HepG2 (cell line): ENCODE data around the gene DNAJC5. TPM values are rescaled to one million over a fixed set of nuclear protein-coding genes. Genes with fewer than 3 reads are reported as not detected.

Source experiments
- BRCA1 ChIP-seq: sonication (generic); formaldehyde crosslinking; IDR thresholded peaks from 2 replicates; pipeline ENCODE4 v1.4.0; 2020; ENCODE audit warnings: missing genetic modification reagents
- DNMT3B ChIP-seq: conservative IDR thresholded peaks from 2 replicates; pipeline ENCODE4 v1.6.1; 2016; ENCODE audit warnings: missing biosample characterization, control low read depth
- GATA4 ChIP-seq: sonication (generic); IDR thresholded peaks from 2 replicates; pipeline ENCODE4 v1.6.1; 2016; ENCODE audit warnings: antibody characterized with exemption, low read depth, borderline replicate concordance
- KMT2B ChIP-seq: IDR thresholded peaks from 2 replicates; pipeline ENCODE4 v1.6.1; 2016; ENCODE audit warnings: missing genetic modification reagents, missing compliant biosample characterization
- MYPOP ChIP-seq: sonication (generic); formaldehyde crosslinking; IDR thresholded peaks from 2 replicates; pipeline ENCODE4 v1.8.1; 2023; ENCODE audit warnings: mild to moderate bottlenecking, moderate library complexity, missing genetic modification reagents
- NFAT5 ChIP-seq: sonication (generic); formaldehyde crosslinking; IDR thresholded peaks from 2 replicates; pipeline ENCODE4 v1.4.0; 2020; ENCODE audit warnings: missing genetic modification reagents
- POGZ ChIP-seq: sonication (generic); formaldehyde crosslinking; IDR thresholded peaks from 2 replicates; pipeline ENCODE4 v1.4.0; 2020; ENCODE audit warnings: mild to moderate bottlenecking, missing genetic modification reagents
- RARA ChIP-seq: IDR thresholded peaks from 2 replicates; pipeline ENCODE4 v1.6.1; 2016; ENCODE audit warnings: missing genetic modification reagents, missing compliant biosample characterization
- SALL2 ChIP-seq: sonication (generic); formaldehyde crosslinking; IDR thresholded peaks from 2 replicates; pipeline ENCODE4 v1.8.1; 2023; ENCODE audit warnings: mild to moderate bottlenecking, missing genetic modification reagents, inconsistent platforms
- ZMAT5 ChIP-seq: sonication (generic); formaldehyde crosslinking; IDR thresholded peaks from 2 replicates; pipeline ENCODE4 v1.5.0; 2020; ENCODE audit warnings: mild to moderate bottlenecking, low read depth, missing genetic modification reagents, borderline replicate concordance
- ZNF343 ChIP-seq: sonication (generic); formaldehyde crosslinking; IDR thresholded peaks from 2 replicates; pipeline ENCODE4 v1.4.0; 2020; ENCODE audit warnings: mild to moderate bottlenecking, missing genetic modification reagents
- ZNF7 ChIP-seq: IDR thresholded peaks from 2 replicates; pipeline ENCODE4 v1.6.1; 2016; ENCODE audit warnings: missing biosample characterization, missing genetic modification reagents
- ZSCAN9 ChIP-seq: IDR thresholded peaks from 2 replicates; pipeline ENCODE4 v1.6.1; 2016; ENCODE audit warnings: borderline replicate concordance
- polyA plus RNA-seq, 8 experiments: library from polyadenylated mRNA; depleted of rRNA in 3 of 8; stranded (reverse) in 7 of 8; unstranded in 1 of 8; fragments of >200 nt; fragmentation: Illumina TruSeq in 4 of 8; extraction: Trizol in 4 of 8; gene quantifications; 2 replicates each; pipeline versions ENCODE4 v1.2.1 to v1.2.3, GENCODE V29; 2011 to 2016; ENCODE audit warnings: low read depth in 4 of 8, missing spikeins in 1 of 8, mixed read lengths in 1 of 8; ENCODE audit not compliant: insufficient read depth in 1 of 8
- total RNA-seq, 5 experiments: library from RNA; depleted of rRNA; stranded (reverse); fragments of >200 nt; fragmentation: Illumina TruSeq; extraction: Trizol; gene quantifications; 2 replicates each; pipeline ENCODE4 v1.2.3, GENCODE V29; 2016; ENCODE audit warnings: low read depth in 1 of 5
- TF ChIP-seq, protein P1 (sequence below): sonication (generic); formaldehyde crosslinking; IDR thresholded peaks from 2 replicates; pipeline ENCODE4 v1.5.1; 2020; ENCODE audit warnings: mild to moderate bottlenecking, missing genetic modification reagents, borderline replicate concordance
- TF ChIP-seq, protein P2 (sequence below): sonication (generic); formaldehyde crosslinking; conservative IDR thresholded peaks from 2 replicates; pipeline ENCODE4 v1.5.0; 2020; ENCODE audit warnings: missing genetic modification reagents
- TF ChIP-seq, protein P3 (sequence below): sonication (generic); formaldehyde crosslinking; IDR thresholded peaks from 2 replicates; pipeline ENCODE4 v1.4.0; 2020; ENCODE audit warnings: mild to moderate bottlenecking, missing genetic modification reagents
- TF ChIP-seq, protein P4 (sequence below): IDR thresholded peaks from 2 replicates; pipeline ENCODE4 v1.6.1; 2018; ENCODE audit warnings: missing genetic modification reagents

Gene DNAJC5
- total and polyA plus RNA-seq, 2 of the 13 experiments (the other 11 are each of a cell fraction or from before 2014, with no cell fraction given) = 42.8 to 64.5 TPM

DNA sequence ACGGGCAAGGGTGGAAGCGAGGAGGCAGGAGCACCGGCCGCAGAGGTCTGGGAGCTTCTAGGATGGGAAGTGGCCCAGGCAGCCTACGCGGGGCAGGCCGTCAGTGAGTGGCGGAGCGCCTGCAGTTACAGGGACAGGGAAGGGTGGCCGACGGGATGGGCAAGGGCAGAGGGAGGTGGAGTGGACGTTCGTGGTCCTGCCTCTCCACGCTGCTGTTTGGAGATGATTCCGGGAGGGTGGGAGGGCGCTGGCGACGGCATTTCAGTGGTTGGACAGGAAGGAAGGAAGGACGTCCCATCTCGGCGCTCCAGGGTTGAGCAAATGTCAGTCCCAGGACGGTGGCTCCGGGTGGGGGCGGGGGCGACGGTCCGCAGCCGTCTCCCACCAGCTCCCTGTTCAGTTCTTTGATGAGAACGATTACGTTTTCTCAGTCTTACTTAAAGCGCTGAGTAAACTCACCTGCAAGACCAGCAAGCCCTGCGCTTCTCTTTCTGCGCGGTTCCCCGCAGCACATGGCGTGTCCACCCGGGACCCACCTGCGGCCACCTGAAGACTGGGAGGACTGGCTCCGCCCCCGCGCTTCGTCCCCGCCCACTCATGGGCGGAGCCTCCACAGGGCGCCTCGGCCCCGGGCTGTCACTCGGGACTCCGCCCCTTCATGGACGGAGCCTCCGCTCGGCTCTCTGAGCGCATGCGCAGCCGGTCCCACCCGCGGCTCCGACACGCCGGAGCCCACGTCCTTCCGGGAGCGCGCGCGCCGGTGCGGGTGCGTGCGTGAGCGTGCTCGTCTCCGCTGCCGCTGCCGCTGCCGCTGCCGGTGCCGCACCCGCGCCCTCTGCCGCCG lies at the start of gene DNAJC5 (continued):
- TF ChIP-seq, protein P1, sequence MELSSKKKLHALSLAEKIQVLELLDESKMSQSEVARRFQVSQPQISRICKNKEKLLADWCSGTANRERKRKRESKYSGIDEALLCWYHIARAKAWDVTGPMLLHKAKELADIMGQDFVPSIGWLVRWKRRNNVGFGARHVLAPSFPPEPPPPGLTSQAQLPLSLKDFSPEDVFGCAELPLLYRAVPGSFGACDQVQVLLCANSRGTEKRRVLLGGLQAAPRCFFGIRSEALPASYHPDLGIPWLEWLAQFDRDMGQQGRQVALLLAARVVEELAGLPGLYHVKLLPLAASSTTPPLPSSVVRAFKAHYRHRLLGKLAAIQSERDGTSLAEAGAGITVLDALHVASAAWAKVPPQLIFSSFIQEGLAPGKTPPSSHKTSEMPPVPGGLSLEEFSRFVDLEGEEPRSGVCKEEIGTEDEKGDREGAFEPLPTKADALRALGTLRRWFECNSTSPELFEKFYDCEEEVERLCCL (CRISPR knock-in tag) = no peak
- no peak for TF ChIP-seq ZMAT5 (CRISPR knock-in tag)
- peak; percentile 69; the same call in 1 of the 2 replicates for TF ChIP-seq KMT2B (CRISPR knock-in tag)
- TF ChIP-seq BRCA1 (CRISPR knock-in tag) = no peak
- TF ChIP-seq GATA4 = 0 out of 2 replicates have a peak, but pooled peaks have one; percentile 26
- peak; percentile 78; the same call in 1 of the 2 replicates for TF ChIP-seq MYPOP (CRISPR knock-in tag)
- TF ChIP-seq POGZ = no peak
- TF ChIP-seq SALL2 (CRISPR knock-in tag) = peak; percentile 19; the same call in 1 of the 2 replicates
- TF ChIP-seq NFAT5 = no peak
- peak; percentile 22 for TF ChIP-seq RARA (CRISPR knock-in tag)
- TF ChIP-seq, protein P2, sequence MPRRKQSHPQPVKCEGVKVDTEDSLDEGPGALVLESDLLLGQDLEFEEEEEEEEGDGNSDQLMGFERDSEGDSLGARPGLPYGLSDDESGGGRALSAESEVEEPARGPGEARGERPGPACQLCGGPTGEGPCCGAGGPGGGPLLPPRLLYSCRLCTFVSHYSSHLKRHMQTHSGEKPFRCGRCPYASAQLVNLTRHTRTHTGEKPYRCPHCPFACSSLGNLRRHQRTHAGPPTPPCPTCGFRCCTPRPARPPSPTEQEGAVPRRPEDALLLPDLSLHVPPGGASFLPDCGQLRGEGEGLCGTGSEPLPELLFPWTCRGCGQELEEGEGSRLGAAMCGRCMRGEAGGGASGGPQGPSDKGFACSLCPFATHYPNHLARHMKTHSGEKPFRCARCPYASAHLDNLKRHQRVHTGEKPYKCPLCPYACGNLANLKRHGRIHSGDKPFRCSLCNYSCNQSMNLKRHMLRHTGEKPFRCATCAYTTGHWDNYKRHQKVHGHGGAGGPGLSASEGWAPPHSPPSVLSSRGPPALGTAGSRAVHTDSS = no peak
- TF ChIP-seq, protein P3, sequence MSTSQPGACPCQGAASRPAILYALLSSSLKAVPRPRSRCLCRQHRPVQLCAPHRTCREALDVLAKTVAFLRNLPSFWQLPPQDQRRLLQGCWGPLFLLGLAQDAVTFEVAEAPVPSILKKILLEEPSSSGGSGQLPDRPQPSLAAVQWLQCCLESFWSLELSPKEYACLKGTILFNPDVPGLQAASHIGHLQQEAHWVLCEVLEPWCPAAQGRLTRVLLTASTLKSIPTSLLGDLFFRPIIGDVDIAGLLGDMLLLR (CRISPR knock-in tag) = no peak; the same call in 1 of the 2 replicates
- TF ChIP-seq ZNF7 (CRISPR knock-in tag) = no peak
- TF ChIP-seq ZSCAN9 (CRISPR knock-in tag) = no peak
- no peak for TF ChIP-seq DNMT3B (CRISPR knock-in tag)
- no peak; the same call in 1 of the 2 replicates for TF ChIP-seq ZNF343 (CRISPR knock-in tag)
- TF ChIP-seq, protein P4, sequence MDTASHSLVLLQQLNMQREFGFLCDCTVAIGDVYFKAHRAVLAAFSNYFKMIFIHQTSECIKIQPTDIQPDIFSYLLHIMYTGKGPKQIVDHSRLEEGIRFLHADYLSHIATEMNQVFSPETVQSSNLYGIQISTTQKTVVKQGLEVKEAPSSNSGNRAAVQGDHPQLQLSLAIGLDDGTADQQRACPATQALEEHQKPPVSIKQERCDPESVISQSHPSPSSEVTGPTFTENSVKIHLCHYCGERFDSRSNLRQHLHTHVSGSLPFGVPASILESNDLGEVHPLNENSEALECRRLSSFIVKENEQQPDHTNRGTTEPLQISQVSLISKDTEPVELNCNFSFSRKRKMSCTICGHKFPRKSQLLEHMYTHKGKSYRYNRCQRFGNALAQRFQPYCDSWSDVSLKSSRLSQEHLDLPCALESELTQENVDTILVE (CRISPR knock-in tag) = peak; percentile 80; the same call in 1 of the 2 replicates
